Measurements from ENCODE around the gene SHE.
"Not testable (repeated sequence)": the region's sequence is repeated elsewhere in the genome, so short reads cannot be mapped to it uniquely, and the experiment has no call there.

Gene SHE

GRCh38 chr1:154502066-154502743 is at the start of gene SHE, which contains the start of gene TDRD10:
Gene SHE (minus strand): TSS chr1:154502412. CDS start chr1:154502026, 386 bp downstream.
Gene TDRD10 (plus strand): TSS chr1:154502219. CDS start chr1:154506904, 4,685 bp downstream.
- no peak for DNase-seq

GRCh38 chr1:154551474-154551873 is 49.3 kb upstream of the SHE start:
- no peak for DNase-seq

GRCh38 chr1:154550657-154551056 is 48.4 kb upstream of the SHE start:
- DNase-seq: no peak

GRCh38 chr1:154550070-154550469 is 47.9 kb upstream of the SHE start:
- no peak for DNase-seq

- no peak for DNase-seq
Measured at GRCh38 chr1:154549202-154549770, 47.1 kb upstream of the SHE start.

- no peak for DNase-seq
Measured at GRCh38 chr1:154548028-154548427, 45.8 kb upstream of the SHE start.

- DNase-seq: no peak
Measured at GRCh38 chr1:154547105-154547732, 45.0 kb upstream of the SHE start.

- DNase-seq: peak in 1 of 2 donors; percentile 8
Measured at GRCh38 chr1:154546264-154547063, 44.3 kb upstream of the SHE start.

- DNase-seq: no peak
Measured at GRCh38 chr1:154541231-154541630, 39.0 kb upstream of the SHE start.

- no peak for DNase-seq
Measured at GRCh38 chr1:154539486-154540483, 37.6 kb upstream of the SHE start.

GRCh38 chr1:154536570-154536969 is 34.4 kb upstream of the SHE start:
- no peak for DNase-seq

GRCh38 chr1:154533952-154534844 is 32.0 kb upstream of the SHE start:
- no peak for DNase-seq

- DNase-seq: not testable (repeated sequence)
Measured at GRCh38 chr1:154531950-154532349, 29.7 kb upstream of the SHE start.

- no peak for DNase-seq
Measured at GRCh38 chr1:154529308-154529707, 27.1 kb upstream of the SHE start.

- no peak for DNase-seq
Measured at GRCh38 chr1:154527192-154527591, 25.0 kb upstream of the SHE start.

GRCh38 chr1:154524881-154525280 is 22.7 kb upstream of the SHE start:
- DNase-seq: no peak

- no peak for DNase-seq
Measured at GRCh38 chr1:154521695-154522094, 19.5 kb upstream of the SHE start.

- DNase-seq: no peak
Measured at GRCh38 chr1:154520333-154520732, 18.1 kb upstream of the SHE start.

GRCh38 chr1:154519591-154519991 is 17.4 kb upstream of the SHE start:
- DNase-seq: no peak

GRCh38 chr1:154517661-154518060 is 15.4 kb upstream of the SHE start:
- DNase-seq: no peak

GRCh38 chr1:154514066-154514553 is 11.9 kb upstream of the SHE start:
- no peak for DNase-seq
